KMS-11 (cell line): ENCODE results near the gene C14orf93.
"Not testable (repeated sequence)": the region's sequence is repeated elsewhere in the genome, so short reads cannot be mapped to it uniquely, and the experiment has no call there.

Source experiments
- H2AFZ ChIP-seq: fragments of 200-600 bp; sonication (generic); 2 replicates; pipeline ENCODE4 v1.6.1; 2016; ENCODE audit warnings: antibody characterized with exemption, mixed run types, low read depth
- H3K27ac ChIP-seq: fragments of 200-600 bp; sonication (generic); 2 replicates; pipeline ENCODE4 v1.6.1; 2016; ENCODE audit warnings: mild to moderate bottlenecking, mixed run types
- H3K27me3 ChIP-seq: fragments of 200-600 bp; sonication (generic); 2 replicates; pipeline ENCODE4 v1.6.1; 2017; ENCODE audit warnings: mild to moderate bottlenecking, low read depth, mixed run types, moderate library complexity; ENCODE audit not compliant: insufficient read depth
- H3K36me3 ChIP-seq: fragments of 200-600 bp; sonication (generic); 2 replicates; pipeline ENCODE4 v1.6.1; 2017; ENCODE audit warnings: mild to moderate bottlenecking, mixed run types; ENCODE audit not compliant: insufficient read depth
- H3K4me1 ChIP-seq: fragments of 200-600 bp; sonication (generic); 2 replicates; pipeline ENCODE4 v1.6.1; 2016; ENCODE audit warnings: mild to moderate bottlenecking, low read depth, mixed run types; ENCODE audit not compliant: poor library complexity, severe bottlenecking
- H3K4me2 ChIP-seq: fragments of 200-600 bp; sonication (generic); 2 replicates; pipeline ENCODE4 v1.7.0; 2016; ENCODE audit warnings: mild to moderate bottlenecking, mixed run types
- H3K4me3 ChIP-seq: fragments of 200-600 bp; sonication (generic); IDR thresholded peaks from 2 replicates; pipeline ENCODE4 v1.6.1; 2017; ENCODE audit warnings: low read depth, low read length, mixed read lengths; ENCODE audit not compliant: insufficient read depth
- H3K79me2 ChIP-seq: fragments of 200-600 bp; sonication (generic); 2 replicates; pipeline ENCODE4 v1.6.1; 2016; ENCODE audit warnings: low read depth, mixed run types; ENCODE audit not compliant: insufficient read depth
- H3K9ac ChIP-seq: fragments of 200-600 bp; sonication (generic); 2 replicates; pipeline ENCODE4 v1.6.1; 2016; ENCODE audit warnings: mild to moderate bottlenecking, mixed run types
- H4K20me1 ChIP-seq: fragments of 200-600 bp; sonication (generic); 2 replicates; pipeline ENCODE4 v1.6.1; 2016; ENCODE audit warnings: mild to moderate bottlenecking, mixed run types; ENCODE audit not compliant: insufficient read depth
- CTCF ChIP-seq: fragments of 200-600 bp; sonication (generic); conservative IDR thresholded peaks from 2 replicates; pipeline ENCODE4 v1.6.1; 2017; ENCODE audit warnings: low read depth, mild to moderate bottlenecking, antibody characterized with exemption, low read length, moderate library complexity, mixed read lengths

Gene C14orf93

DNA sequence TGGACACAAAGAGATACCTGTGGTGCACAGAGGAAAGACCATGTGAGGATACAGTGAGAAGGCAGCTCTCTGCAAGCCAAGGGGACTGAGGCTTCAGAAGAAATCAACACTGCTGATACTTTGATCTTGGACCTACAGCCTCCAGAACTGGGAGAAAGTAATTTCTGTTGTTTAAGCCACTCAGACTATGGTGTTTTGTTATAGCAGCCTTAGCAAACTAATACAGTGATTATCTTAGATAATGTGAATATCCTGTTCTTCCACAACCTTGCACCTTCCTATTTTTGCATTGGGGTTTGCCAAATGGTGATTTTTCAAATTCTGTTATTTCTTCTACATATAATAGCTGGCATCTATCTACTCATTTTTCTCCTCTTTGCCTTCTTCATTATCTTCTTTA lies 8.2 kb upstream of the C14orf93 start:
- H3K27ac ChIP-seq, result no peak overlapping the region
- no peak for TF ChIP-seq CTCF
- no peak overlapping the region for H3K9ac ChIP-seq
- H4K20me1 ChIP-seq, result no peaks in the 10 kb centered on the region
- no peak overlapping the region for H3K4me3 ChIP-seq
- no peak overlapping the region for H3K4me2 ChIP-seq
- no peaks in the 10 kb centered on the region for H3K27me3 ChIP-seq
- H3K79me2 ChIP-seq, result no peaks in the 10 kb centered on the region
- H2AFZ ChIP-seq, result no peak overlapping the region
- H3K36me3 ChIP-seq, result no peaks in the 10 kb centered on the region
- H3K4me1 ChIP-seq, result no peaks in the 10 kb centered on the region

- Histone ChIP-seq H3K9ac (no peak overlapping the region), H3K4me3 (no peak overlapping the region), H3K4me2 (no peak overlapping the region), H3K36me3 (no peaks in the 10 kb centered on the region), H4K20me1 (no peaks in the 10 kb centered on the region), H3K27me3 (no peaks in the 10 kb centered on the region), H3K4me1 (no peaks in the 10 kb centered on the region), H3K27ac (no peak overlapping the region), H3K79me2 (no peaks in the 10 kb centered on the region), H2AFZ (no peak overlapping the region)
- TF ChIP-seq CTCF, result no peak
Measured at GRCh38 chr14:23017091-23017490, 7.1 kb upstream of the C14orf93 start.

GRCh38 chr14:23015618-23016017 lies 5.7 kb upstream of the C14orf93 start:
- Histone ChIP-seq H3K4me3 (no peak overlapping the region), H2AFZ (no peak overlapping the region), H3K4me2 (no peak overlapping the region), H3K36me3 (no peaks in the 10 kb centered on the region), H3K9ac (no peak overlapping the region), H3K27me3 (no peaks in the 10 kb centered on the region), H3K79me2 (no peaks in the 10 kb centered on the region), H3K27ac (no peak overlapping the region), H4K20me1 (no peaks in the 10 kb centered on the region), H3K4me1 (no peaks in the 10 kb centered on the region)
- TF ChIP-seq CTCF, result no peak

DNA sequence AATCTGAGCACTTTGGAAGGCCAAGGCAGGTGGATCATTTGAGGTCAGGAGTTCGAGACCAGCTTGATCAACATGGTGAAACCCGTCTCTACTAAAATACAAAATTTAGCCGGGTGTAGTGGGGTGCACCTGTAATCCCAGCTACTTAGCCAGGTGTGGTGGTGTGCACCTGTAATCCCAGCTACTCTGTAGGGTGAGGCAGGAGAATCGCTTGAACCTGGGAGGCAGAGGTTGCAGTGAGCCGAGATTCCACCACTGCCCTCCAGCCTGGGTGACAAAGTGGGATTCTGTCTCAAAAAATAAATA lies 3.8 kb upstream of the C14orf93 start:
- not testable (repeated sequence) for H3K27ac ChIP-seq, H3K4me1 ChIP-seq, H3K4me3 ChIP-seq, H3K36me3 ChIP-seq, H3K4me2 ChIP-seq, H2AFZ ChIP-seq, H4K20me1 ChIP-seq, H3K27me3 ChIP-seq, H3K79me2 ChIP-seq, H3K9ac ChIP-seq

DNA sequence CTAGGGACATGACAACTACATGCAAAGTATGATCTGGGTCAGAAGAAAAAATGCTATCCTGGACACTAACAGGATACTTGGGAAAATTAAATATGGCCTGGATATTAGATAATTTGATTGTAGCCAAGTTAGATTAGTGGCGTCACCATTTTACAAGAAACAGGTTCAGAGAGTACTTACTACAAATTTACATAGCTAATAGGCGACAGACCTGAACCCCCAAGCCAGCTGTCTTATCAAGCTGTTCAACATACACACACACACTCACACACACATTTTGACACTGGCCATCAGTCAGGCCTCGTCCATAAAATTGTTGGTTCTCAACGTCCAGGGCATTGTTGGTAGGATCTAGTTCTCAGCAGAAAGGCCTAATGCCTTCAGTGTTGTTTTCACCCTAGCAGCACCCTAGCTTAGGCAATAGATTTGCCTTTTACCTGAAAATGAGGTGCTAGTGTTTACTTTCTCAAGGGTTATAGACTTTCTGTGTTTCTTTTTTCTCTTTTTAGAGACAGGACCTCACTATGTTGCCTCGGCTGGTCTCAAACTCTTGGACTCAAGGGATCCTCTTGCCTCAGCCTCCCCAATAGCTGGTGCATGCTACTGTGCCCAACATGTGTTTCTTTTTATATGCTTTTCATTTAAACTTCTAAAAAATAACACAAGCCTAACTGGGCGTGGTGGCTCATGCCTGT lies 3.3 kb upstream of the C14orf93 start:
- no peaks in the 10 kb centered on the region for H3K79me2 ChIP-seq
- no peak overlapping the region for H3K4me3 ChIP-seq
- H2AFZ ChIP-seq, result no peak overlapping the region
- H3K27ac ChIP-seq, result no peak overlapping the region
- TF ChIP-seq CTCF, result no peak
- no peaks in the 10 kb centered on the region for H3K27me3 ChIP-seq
- no peak overlapping the region for H3K9ac ChIP-seq
- H3K4me2 ChIP-seq, result no peak overlapping the region
- H3K36me3 ChIP-seq, result no peaks in the 10 kb centered on the region
- H4K20me1 ChIP-seq, result no peaks in the 10 kb centered on the region
- H3K4me1 ChIP-seq, result peaks cover 12% of the 10 kb centered on the region
